DND-41 (cell line): ENCODE results near the gene RYR2.

Experiments
- ATAC-seq: fragments of 200-7000 bp; cut with Tn5 transposase; 3 replicates; pipeline ENCODE4 v1.9.1; 2021; ENCODE audit warnings: low read depth; ENCODE audit not compliant: insufficient read depth
- DNase-seq: peaks from one replicate; pipeline ENCODE4 v3.0.0-alpha.2; 2020
- H2AFZ ChIP-seq: 2 replicates; pipeline ENCODE4 v1.6.0; 2012; ENCODE audit warnings: low read depth, low read length
- H3K27ac ChIP-seq: 2 replicates; pipeline ENCODE4 v1.5.1; 2012; ENCODE audit warnings: low read length, inconsistent platforms
- H3K27me3 ChIP-seq: fragments of 200-600 bp; sonication (generic); 2 replicates; pipeline ENCODE4 v1.6.0; 2012; ENCODE audit warnings: low read length, mild to moderate bottlenecking, inconsistent platforms; ENCODE audit not compliant: insufficient read depth, poor library complexity
- H3K36me3 ChIP-seq: 2 replicates; pipeline ENCODE4 v1.5.1; 2012; ENCODE audit warnings: low read length, inconsistent platforms; ENCODE audit not compliant: insufficient read depth
- H3K4me1 ChIP-seq: 2 replicates; pipeline ENCODE4 v1.5.1; 2012; ENCODE audit warnings: mild to moderate bottlenecking, low read length; ENCODE audit not compliant: insufficient read depth
- H3K4me2 ChIP-seq: 2 replicates; pipeline ENCODE4 v1.6.0; 2012; ENCODE audit warnings: mild to moderate bottlenecking, moderate library complexity, low read length, inconsistent platforms; ENCODE audit not compliant: insufficient read depth
- H3K4me3 ChIP-seq, 2 experiments: fragments of 200-600 bp in 1 of 2; shearing (Covaris generic) in 1 of 2; 2 replicates each; pipeline ENCODE4 v1.5.1; 2012 to 2016; ENCODE audit warnings: inconsistent platforms in 2 of 2, low read length in 2 of 2, mild to moderate bottlenecking in 2 of 2, low read depth in 1 of 2, moderate library complexity in 1 of 2
- H3K79me2 ChIP-seq: 2 replicates; pipeline ENCODE4 v1.6.0; 2012; ENCODE audit warnings: low read length, inconsistent platforms; ENCODE audit not compliant: insufficient read depth
- H3K9ac ChIP-seq: 2 replicates; pipeline ENCODE4 v1.6.0; 2012; ENCODE audit warnings: low read depth, mild to moderate bottlenecking, inconsistent platforms, low read length, moderate library complexity
- H3K9me3 ChIP-seq: 2 replicates; pipeline ENCODE4 v1.5.1; 2012; ENCODE audit warnings: low read length, moderate library complexity, mild to moderate bottlenecking, inconsistent platforms; ENCODE audit not compliant: insufficient read depth, severe bottlenecking
- H4K20me1 ChIP-seq: 2 replicates; pipeline ENCODE4 v1.6.0; 2012; ENCODE audit warnings: low read length; ENCODE audit not compliant: insufficient read depth
- EZH2 ChIP-seq: IDR thresholded peaks from 3 replicates; pipeline ENCODE4 v1.6.1; 2012; ENCODE audit warnings: borderline replicate concordance, low read depth, mild to moderate bottlenecking, moderate library complexity, low read length, inconsistent platforms; ENCODE audit not compliant: severe bottlenecking
- TF ChIP-seq, protein P1 (sequence below): IDR thresholded peaks from 2 replicates; pipeline ENCODE4 v1.5.1; 2012; ENCODE audit warnings: borderline replicate concordance, low read length, moderate library complexity, mild to moderate bottlenecking; ENCODE audit not compliant: poor library complexity, severe bottlenecking; ENCODE audit errors: extremely low read depth

The RYR2 gene

GRCh38 chr1:237383791-237384190 lies 341.8 kb downstream of the RYR2 start:
- Histone ChIP-seq H4K20me1 (no peaks in the 10 kb centered on the region), H3K27me3 (no peaks in the 10 kb centered on the region), H3K9ac (no peak overlapping the region), H3K36me3 (no peaks in the 10 kb centered on the region), H2AFZ (no peak overlapping the region), H3K27ac (no peak overlapping the region), H3K4me3 (no peak overlapping the region), H3K4me1 (no peaks in the 10 kb centered on the region), H3K79me2 (no peaks in the 10 kb centered on the region), H3K9me3 (no peaks in the 10 kb centered on the region), H3K4me2 (no peak overlapping the region)
- ATAC-seq (no peak), DNase-seq (no peak)
- TF ChIP-seq EZH2, result no peak

- no peak overlapping the region for H2AFZ ChIP-seq
- H3K4me1 ChIP-seq, result no peaks in the 10 kb centered on the region
- no peak overlapping the region for H3K4me3 ChIP-seq
- TF ChIP-seq, protein P1, sequence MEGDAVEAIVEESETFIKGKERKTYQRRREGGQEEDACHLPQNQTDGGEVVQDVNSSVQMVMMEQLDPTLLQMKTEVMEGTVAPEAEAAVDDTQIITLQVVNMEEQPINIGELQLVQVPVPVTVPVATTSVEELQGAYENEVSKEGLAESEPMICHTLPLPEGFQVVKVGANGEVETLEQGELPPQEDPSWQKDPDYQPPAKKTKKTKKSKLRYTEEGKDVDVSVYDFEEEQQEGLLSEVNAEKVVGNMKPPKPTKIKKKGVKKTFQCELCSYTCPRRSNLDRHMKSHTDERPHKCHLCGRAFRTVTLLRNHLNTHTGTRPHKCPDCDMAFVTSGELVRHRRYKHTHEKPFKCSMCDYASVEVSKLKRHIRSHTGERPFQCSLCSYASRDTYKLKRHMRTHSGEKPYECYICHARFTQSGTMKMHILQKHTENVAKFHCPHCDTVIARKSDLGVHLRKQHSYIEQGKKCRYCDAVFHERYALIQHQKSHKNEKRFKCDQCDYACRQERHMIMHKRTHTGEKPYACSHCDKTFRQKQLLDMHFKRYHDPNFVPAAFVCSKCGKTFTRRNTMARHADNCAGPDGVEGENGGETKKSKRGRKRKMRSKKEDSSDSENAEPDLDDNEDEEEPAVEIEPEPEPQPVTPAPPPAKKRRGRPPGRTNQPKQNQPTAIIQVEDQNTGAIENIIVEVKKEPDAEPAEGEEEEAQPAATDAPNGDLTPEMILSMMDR, result no peak
- TF ChIP-seq EZH2, result no peak
- DNase-seq, result no peak
- ATAC-seq, result no peak
- no peak overlapping the region for H3K9ac ChIP-seq
- H3K79me2 ChIP-seq, result no peaks in the 10 kb centered on the region
- no peaks in the 10 kb centered on the region for H3K9me3 ChIP-seq
- H3K27ac ChIP-seq, result no peak overlapping the region
- no peaks in the 10 kb centered on the region for H3K36me3 ChIP-seq
- no peak overlapping the region for H3K4me2 ChIP-seq
- no peaks in the 10 kb centered on the region for H3K27me3 ChIP-seq
- H4K20me1 ChIP-seq, result no peaks in the 10 kb centered on the region
These were observed 342.2 kb downstream of the RYR2 start for GRCh38 chr1:237384213-237384612.

DNA sequence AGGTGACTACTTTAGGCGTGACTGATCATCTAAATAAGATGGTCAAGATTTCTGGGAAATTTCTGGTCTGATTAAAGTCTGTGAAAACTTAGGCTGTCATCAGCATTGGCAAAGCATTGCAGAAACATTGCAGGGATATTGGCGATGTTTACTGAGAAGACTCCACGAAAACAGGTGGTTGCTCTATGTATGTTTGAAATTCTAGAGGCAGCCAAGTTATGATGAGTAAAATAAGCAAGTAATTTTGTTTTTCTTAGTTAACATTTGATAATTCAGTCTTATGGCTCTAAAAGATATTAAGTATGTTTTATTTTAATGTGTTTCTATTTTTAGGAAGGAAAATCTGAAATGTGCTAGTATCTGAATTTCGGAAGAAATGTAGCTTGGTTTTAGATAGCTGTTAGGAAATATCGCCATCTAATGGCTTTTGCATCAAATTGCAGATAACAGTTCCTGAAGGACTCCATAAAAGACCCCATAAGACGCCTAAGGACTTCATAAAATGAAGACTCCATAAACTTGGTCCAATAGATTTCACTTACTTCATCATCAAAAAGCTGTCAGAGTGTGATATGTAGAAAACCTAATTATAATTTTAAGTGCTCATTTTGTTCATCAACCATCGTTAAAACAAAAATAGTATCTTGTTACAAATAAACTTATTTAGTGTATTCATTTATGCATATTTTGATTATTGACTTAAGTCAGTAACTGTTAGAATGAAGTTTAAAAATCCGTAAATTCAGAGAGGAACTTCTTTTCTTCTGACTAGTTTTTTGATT lies 344.6 kb downstream of the RYR2 start:
- no peaks in the 10 kb centered on the region for H3K27me3 ChIP-seq
- DNase-seq (no peak), ATAC-seq (peak; percentile 54; the same call in 1 of the 3 replicates)

GRCh38 chr1:237387144-237387505 lies 345.1 kb downstream of the RYR2 start:
- H3K27me3 ChIP-seq, result no peaks in the 10 kb centered on the region
- TF ChIP-seq, protein P1, result no peak
- no peak for TF ChIP-seq EZH2
- H3K27ac ChIP-seq, result no peak overlapping the region
- no peaks in the 10 kb centered on the region for H3K79me2 ChIP-seq
- H3K9me3 ChIP-seq, result no peaks in the 10 kb centered on the region
- no peak overlapping the region for H3K4me2 ChIP-seq
- no peak for DNase-seq
- no peak overlapping the region for H3K4me3 ChIP-seq
- H3K4me1 ChIP-seq, result no peaks in the 10 kb centered on the region
- H3K36me3 ChIP-seq, result no peaks in the 10 kb centered on the region
- H3K9ac ChIP-seq, result no peak overlapping the region
- no peak for ATAC-seq
- H4K20me1 ChIP-seq, result no peaks in the 10 kb centered on the region
- H2AFZ ChIP-seq, result no peak overlapping the region

More for the DNA sequence above, 344.6 kb downstream of the RYR2 start:
- Histone ChIP-seq H3K4me1 (no peaks in the 10 kb centered on the region), H3K4me2 (no peak overlapping the region), H3K79me2 (no peaks in the 10 kb centered on the region), H3K9ac (no peak overlapping the region), H3K27ac (no peak overlapping the region), H3K4me3 (no peak overlapping the region), H3K9me3 (no peaks in the 10 kb centered on the region), H2AFZ (no peak overlapping the region), H3K36me3 (no peaks in the 10 kb centered on the region), H4K20me1 (no peaks in the 10 kb centered on the region)
- no peak for TF ChIP-seq EZH2
- TF ChIP-seq, protein P1, result peak; percentile 78
